NCI-H2107 treated with DMSO at 0.1 percent for 48 hours (cell line): Measurements from ENCODE around the gene SHANK3.
A peak's percentile ranks its signal among the peaks of the same experiment; 100 is the strongest.

Source experiments
- DNase-seq: peaks from one replicate; lab custom pipeline; 2025; ENCODE audit not compliant: unreplicated experiment; lab: John Stamatoyannopoulos, UW

Gene SHANK3

GRCh38 chr22:50677493-50678217, 5.0 kb downstream of the SHANK3 start:
- no peak for DNase-seq

DNA sequence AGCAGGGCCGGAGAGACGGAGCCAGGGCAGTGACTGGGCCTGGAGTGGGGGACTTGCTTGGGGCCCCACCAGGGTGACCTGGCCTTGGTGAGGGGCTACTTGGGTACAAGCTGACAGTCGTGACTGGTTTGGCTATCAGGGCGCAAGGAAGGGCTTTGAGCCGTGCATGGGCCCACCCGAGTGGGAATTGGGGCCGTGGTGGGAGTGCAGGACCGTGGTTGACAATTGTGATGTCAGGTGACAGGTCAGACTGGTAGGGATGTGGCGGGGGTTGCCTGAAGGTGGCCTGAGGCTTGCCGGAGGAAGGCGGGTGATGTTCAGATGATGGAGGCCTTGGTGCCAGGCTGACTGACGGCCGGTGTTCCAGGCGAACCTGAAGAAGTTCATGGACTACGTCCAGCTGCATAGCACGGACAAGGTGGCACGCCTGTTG, 5.6 kb downstream of the SHANK3 start:
- DNase-seq: no peak

DNA sequence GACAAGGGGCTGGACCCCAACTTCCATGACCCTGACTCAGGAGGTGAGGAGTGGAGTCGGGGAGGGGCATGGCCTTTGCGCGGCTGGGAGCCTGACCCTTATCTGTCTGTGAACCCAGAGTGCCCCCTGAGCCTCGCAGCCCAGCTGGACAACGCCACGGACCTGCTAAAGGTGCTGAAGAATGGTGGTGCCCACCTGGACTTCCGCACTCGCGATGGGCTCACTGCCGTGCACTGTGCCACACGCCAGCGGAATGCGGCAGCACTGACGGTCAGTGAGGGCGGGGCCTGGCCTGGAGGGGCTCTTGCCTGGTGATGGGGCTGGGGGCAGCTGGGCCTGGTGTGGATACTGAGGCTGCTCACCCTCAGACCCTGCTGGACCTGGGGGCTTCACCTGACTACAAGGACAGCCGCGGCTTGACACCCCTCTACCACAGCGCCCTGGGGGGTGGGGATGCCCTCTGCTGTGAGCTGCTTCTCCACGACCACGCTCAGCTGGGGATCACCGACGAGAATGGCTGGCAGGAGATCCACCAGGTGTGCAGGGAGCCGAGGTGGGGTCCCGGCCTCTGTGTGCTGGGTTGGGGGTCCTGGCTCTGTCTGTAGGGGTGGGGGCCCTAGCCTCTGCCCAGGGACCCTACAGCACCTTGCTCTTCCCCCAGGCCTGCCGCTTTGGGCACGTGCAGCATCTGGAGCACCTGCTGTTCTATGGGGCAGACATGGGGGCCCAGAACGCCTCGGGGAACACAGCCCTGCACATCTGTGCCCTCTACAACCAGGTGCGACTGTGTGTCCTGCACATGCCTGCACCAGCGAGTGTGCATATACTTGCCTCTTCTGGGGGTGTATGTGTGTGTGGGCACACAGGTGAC, 6.3 kb downstream of the SHANK3 start:
- DNase-seq: no peak

GRCh38 chr22:50683086-50683993, 10.7 kb downstream of the SHANK3 start:
- DNase-seq: no peak

DNA sequence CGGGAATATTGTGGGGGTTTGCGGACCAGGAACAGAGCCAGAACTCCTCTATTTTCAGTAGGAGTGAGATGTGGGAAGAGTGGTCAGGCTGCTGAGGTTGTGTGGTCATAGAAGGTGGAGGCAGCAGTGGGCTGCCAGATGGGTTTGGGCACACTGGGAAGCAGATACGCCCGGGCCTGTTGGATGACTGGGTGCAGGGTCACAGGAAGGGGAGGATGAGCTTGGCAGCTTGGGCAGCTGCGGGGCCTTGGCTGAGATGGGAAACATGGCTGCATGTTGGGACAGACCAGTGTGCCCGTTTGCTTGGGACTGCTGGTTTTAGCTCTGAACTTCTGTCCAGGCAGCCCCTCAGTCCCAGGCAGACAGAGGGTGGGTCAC, 11.4 kb downstream of the SHANK3 start:
- DNase-seq: no peak

GRCh38 chr22:50684501-50684900, 11.9 kb downstream of the SHANK3 start:
- no peak for DNase-seq

DNA sequence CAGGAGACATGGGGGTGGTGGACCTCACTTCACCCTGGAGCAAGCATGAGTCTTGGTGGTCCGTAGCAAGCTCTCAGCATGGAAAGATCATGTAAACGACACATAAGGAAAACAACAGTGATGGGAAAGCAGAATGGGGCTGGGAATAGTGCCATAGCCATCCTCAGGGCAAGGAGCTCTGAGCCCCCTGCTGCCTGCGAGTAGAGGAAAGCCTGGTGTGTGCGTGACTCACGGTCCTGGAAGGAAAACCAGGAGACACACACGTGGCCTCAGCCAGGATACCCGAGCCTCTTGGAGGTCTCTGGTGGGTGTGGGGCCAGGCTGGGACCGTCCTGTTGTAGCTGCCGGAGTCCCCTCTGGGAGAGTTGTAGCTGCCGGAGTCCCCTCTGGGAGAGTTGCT, 12.4 kb downstream of the SHANK3 start:
- DNase-seq: no peak

GRCh38 chr22:50686794-50687193, 14.2 kb downstream of the SHANK3 start:
- no peak for DNase-seq

- DNase-seq: no peak
Measured at GRCh38 chr22:50687829-50688228, 15.2 kb downstream of the SHANK3 start.

DNA sequence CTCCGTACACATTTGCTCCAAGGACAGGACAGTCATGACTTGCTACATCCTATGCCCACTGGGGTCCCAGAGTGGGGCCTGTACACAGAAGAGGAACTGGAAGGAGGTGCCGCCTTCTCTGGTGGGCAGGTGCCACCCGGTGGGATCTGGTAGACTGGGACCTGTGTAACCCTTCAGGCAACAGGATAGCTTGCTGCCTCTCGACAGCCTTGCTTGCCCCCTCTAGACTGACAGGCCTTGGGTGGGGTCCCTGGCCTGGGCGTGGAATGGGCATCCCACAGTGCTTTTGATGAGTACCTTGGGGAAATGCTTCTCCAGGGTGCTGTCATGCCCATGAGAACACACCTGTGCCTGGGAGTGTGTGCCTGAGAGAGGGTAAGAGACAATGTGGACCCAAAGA, 15.8 kb downstream of the SHANK3 start:
- no peak for DNase-seq

GRCh38 chr22:50691521-50691920, 18.9 kb downstream of the SHANK3 start:
- DNase-seq: no peak

DNA sequence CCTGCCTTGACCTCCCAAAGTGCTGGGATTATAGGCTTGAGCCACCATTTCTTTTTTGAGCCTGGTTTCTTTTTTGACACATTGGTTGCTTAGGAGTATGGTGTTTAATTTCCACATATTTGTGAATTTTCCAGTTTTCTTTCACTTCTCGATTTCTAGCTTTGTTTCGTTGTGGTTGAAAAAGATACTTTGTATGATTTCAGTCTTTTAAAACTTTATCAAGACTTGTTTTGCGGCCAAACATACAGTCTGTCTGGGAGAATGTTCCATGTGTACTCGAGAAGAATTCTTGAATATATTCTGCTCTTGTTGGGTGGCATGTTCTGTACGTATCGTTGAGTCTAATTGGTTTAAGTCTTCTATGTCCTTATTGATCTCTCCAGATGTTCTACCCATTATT, 20.8 kb downstream of the SHANK3 start:
- DNase-seq: no peak

DNA sequence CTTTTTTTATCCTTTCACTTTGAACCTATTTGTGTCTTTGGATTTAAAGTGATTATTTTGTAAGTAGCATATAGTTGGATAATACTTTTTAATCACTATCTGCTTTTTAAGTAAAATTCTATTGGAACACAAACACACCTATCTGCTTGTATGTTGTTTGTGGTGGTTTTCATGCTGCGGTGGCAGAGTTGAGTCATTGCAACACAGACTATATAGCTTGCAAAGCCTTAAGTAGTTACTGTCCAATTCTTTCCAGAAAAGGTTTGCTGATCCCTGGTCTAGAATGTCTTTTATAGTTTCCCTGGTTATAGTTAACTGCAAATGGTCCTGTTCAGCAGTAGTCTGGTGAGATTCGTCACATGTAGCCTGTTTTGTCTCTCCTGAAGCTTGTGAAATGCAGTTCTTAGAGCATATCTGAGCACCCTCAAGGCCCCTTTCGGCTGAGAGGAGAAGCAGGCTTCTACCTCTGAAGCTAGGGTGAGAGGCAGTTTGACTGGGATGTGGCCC, 21.5 kb downstream of the SHANK3 start:
- no peak for DNase-seq

DNA sequence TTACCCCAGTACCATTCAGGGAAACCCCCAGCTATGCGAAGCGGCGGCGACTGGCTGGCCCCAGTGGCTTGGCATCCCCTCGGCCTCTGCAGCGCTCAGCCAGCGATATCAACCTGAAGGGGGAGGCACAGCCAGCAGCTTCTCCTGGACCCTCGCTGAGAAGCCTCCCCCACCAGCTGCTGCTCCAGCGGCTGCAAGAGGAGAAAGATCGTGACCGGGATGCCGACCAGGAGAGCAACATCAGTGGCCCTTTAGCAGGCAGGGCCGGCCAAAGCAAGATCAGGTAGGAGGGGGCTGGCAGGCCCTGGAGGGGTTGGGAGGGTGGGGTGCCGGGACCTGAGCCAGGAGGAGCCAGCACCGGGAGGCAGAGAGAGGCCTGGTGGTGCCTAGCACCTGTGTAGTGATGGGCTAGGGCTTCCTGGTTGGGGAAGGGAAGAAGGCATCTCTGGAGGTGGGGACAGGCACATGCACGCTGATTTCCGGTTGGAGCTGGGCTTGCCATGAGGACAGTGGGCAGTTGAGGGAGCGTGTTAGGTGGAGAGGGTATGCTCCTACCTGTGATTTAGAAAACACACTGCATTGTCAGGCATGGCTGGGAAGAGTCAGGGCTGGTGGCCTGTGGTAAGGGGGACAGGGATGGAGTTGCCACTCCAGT, 22.3 kb downstream of the SHANK3 start:
- no peak for DNase-seq

- DNase-seq: peak; percentile 6
Measured at GRCh38 chr22:50695421-50696250, 23.0 kb downstream of the SHANK3 start.

DNA sequence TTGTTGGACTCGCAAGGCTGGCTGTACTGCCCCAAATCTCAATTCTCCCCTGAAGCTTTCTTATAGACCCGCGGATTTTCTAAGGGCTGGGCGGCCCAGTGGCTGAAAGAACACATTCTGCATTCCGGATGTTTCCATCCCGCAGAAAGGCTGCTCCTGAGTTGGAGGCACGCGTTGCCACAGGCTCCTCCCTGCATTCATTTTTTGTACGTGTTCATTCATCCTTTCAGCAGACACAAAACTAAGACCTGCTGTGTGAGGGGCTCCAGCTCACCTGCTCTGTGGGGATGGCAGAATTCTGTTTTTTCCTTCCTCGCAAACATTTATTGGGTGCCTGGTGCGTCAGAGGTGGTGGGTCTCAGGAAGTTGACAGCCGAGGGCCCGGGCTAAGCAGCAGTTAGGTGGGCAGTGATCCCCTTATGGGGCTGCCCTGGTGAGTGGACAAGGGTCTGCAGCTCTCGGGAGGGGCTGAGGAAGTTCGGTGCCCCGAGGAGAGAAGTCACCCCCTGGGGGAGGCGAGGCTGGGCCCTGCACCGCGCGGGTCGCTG, 23.7 kb downstream of the SHANK3 start:
- DNase-seq: no peak

- DNase-seq: no peak
Measured at GRCh38 chr22:50696799-50697561, 24.4 kb downstream of the SHANK3 start.

DNA sequence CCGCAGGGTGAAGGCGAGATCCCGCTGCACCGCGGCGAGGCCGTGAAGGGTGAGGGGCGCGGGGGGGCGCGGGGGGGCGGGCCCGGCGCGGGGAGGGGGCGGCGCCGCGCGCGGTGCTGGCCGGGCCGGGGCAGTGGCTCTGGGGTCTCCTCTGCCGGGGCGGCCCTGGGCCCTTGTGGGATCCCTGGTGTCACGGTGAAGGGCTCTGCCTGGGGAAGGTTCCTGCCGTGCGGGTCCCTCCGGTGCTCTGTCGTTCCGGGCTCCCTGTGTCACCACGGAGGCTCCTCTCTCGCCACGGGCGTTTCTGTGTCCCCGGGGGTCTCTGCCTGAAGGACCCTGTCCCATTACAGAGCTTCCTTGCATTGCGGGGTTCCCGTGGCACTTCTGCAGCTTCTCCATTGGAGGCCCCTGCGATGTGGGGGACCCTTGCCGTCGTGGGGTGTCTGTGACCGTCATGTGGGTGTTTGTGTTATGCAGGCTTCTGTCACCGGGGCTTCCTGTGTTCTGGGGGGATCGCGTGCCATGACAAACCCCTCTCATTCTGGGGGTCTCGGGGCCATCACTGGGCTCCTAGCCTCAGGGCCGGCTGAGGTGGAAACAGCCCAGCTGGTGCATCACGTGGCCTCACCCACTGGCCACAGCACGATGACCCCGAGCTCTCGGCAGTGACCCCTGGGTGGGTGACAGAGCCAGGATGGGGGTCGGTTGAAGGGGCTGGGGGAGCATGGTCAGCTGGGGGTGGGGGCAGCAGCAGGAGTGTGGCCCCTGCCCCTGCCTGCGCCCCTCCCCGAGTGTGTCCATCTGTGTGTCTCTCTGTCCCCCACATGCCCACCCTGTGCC, 25.3 kb downstream of the SHANK3 start:
- no peak for DNase-seq
